Neuronal stem cell (in vitro differentiated cells): ENCODE data around the gene PPY.

ENCODE experiments used
- DNase-seq: peaks from one replicate; pipeline ENCODE4 v3.0.0-alpha.2; 2013; ENCODE audit warnings: low spot score
- H2AFZ ChIP-seq: one replicate; pipeline ENCODE4 v1.6.1; 2013; ENCODE audit warnings: mild to moderate bottlenecking, low read length, inconsistent platforms
- H2AK5ac ChIP-seq: 2 replicates; pipeline ENCODE4 v1.6.1; 2013; ENCODE audit warnings: low read depth, mild to moderate bottlenecking, inconsistent platforms, low read length, moderate library complexity, mixed read lengths
- H2BK120ac ChIP-seq: 2 replicates; pipeline ENCODE4 v1.6.1; 2013; ENCODE audit warnings: low read depth, mild to moderate bottlenecking, inconsistent platforms, low read length, moderate library complexity, mixed read lengths
- H2BK12ac ChIP-seq: one replicate; pipeline ENCODE4 v1.6.1; 2013; ENCODE audit warnings: low read length, inconsistent platforms
- H2BK15ac ChIP-seq: 2 replicates; pipeline ENCODE4 v1.6.1; 2013; ENCODE audit warnings: mild to moderate bottlenecking, low read length, inconsistent platforms, mixed read lengths
- H2BK5ac ChIP-seq: one replicate; pipeline ENCODE4 v1.6.1; 2013; ENCODE audit warnings: inconsistent platforms, mild to moderate bottlenecking, low read length, moderate library complexity
- H3K14ac ChIP-seq: one replicate; pipeline ENCODE4 v1.6.1; 2013; ENCODE audit warnings: low read length, inconsistent platforms
- H3K18ac ChIP-seq: 2 replicates; pipeline ENCODE4 v1.6.1; 2013; ENCODE audit warnings: low read length, inconsistent platforms
- H3K23ac ChIP-seq: 2 replicates; pipeline ENCODE4 v1.6.1; 2013; ENCODE audit warnings: low read depth, mild to moderate bottlenecking, mixed read lengths, low read length, inconsistent platforms; ENCODE audit not compliant: poor library complexity
- H3K27ac ChIP-seq: replicated peaks from 3 replicates; pipeline ENCODE4 v1.5.1; 2013; ENCODE audit warnings: low read length, inconsistent platforms
- H3K27me3 ChIP-seq, 3 experiments: 2 replicates each; pipeline ENCODE4 v1.6.1; 2013; ENCODE audit warnings: low read length in 3 of 3, mild to moderate bottlenecking in 2 of 3, inconsistent platforms in 1 of 3, low read depth in 1 of 3, mixed read lengths in 1 of 3, moderate library complexity in 1 of 3; ENCODE audit not compliant: control insufficient read depth in 3 of 3, insufficient read depth in 3 of 3
- H3K36me3 ChIP-seq, 2 donors: replicated peaks in 1 of 2; 2 replicates each; pipeline ENCODE4 v1.6.1; 2013; ENCODE audit warnings: low read length in 2 of 2; ENCODE audit not compliant: control insufficient read depth in 2 of 2, insufficient read depth in 2 of 2
- H3K4ac ChIP-seq: 2 replicates; pipeline ENCODE4 v1.6.1; 2013; ENCODE audit warnings: inconsistent platforms, mild to moderate bottlenecking, low read length, moderate library complexity
- H3K4me1 ChIP-seq, 2 donors: 1 replicate in 1 of 2; 2 replicates in 1 of 2; pipeline ENCODE4 v1.6.1; 2013; ENCODE audit warnings: low read length in 2 of 2, low read depth in 1 of 2; ENCODE audit not compliant: control insufficient read depth in 2 of 2, insufficient read depth in 1 of 2
- H3K4me2 ChIP-seq: one replicate; pipeline ENCODE4 v1.6.1; 2013; ENCODE audit warnings: mild to moderate bottlenecking, low read length, inconsistent platforms; ENCODE audit not compliant: insufficient read depth, poor library complexity, severe bottlenecking
- H3K4me3 ChIP-seq, 2 donors: 2 replicates each; pipeline ENCODE4 v1.5.1; 2013; ENCODE audit warnings: low read length in 2 of 2, mild to moderate bottlenecking in 2 of 2, inconsistent platforms in 1 of 2, moderate library complexity in 1 of 2
- H3K79me1 ChIP-seq: one replicate; pipeline ENCODE4 v1.6.1; 2013; ENCODE audit warnings: low read depth, mild to moderate bottlenecking, inconsistent platforms, low read length, moderate library complexity
- H3K9ac ChIP-seq: one replicate; pipeline ENCODE4 v1.6.1; 2013; ENCODE audit warnings: mild to moderate bottlenecking, low read depth, low read length, inconsistent platforms; ENCODE audit not compliant: poor library complexity
- H3K9me3 ChIP-seq, 2 donors: replicated peaks in 1 of 2; 2 replicates each; pipeline versions ENCODE3 to v1.6.1; 2013; ENCODE audit warnings: low read length in 2 of 2, mild to moderate bottlenecking in 2 of 2, inconsistent platforms in 1 of 2, low read depth in 1 of 2, mixed read lengths in 1 of 2, moderate library complexity in 1 of 2; ENCODE audit not compliant: control insufficient read depth in 2 of 2, insufficient read depth in 1 of 2
- H4K8ac ChIP-seq: one replicate; pipeline ENCODE4 v1.6.1; 2013; ENCODE audit warnings: low read depth, mild to moderate bottlenecking, inconsistent platforms, low read length, moderate library complexity
- H4K91ac ChIP-seq: one replicate; pipeline ENCODE4 v1.6.1; 2013; ENCODE audit warnings: low read length, low read depth, mild to moderate bottlenecking, inconsistent platforms; ENCODE audit not compliant: poor library complexity
- WGBS, 2 donors: extraction: QIAGEN DNeasy Blood & Tissue Kit; methylation state at CpG; one replicate each; pipeline ENCODE4 v1.1.7; 2013; ENCODE audit warnings: missing lambda C conversion rate in 2 of 2, mixed read lengths in 1 of 2; ENCODE audit not compliant: insufficient read length in 2 of 2, insufficient replicate concordance in 1 of 2; ENCODE audit errors: extremely low coverage in 2 of 2; 5-methylcytosine and 5-hydroxymethylcytosine counted together

The PPY gene

GRCh38 chr17:43905400-43905984 lies 36.8 kb downstream of the PPY start:
- Histone ChIP-seq H2AFZ (peak overlapping the region; percentile 99), H3K9me3 (no peaks in the 10 kb centered on the region), H2BK12ac (peak overlapping the region; percentile 42), H2BK5ac (no peak overlapping the region), H4K91ac (no peak overlapping the region), H3K27ac (peak overlapping the region; percentile 52), H3K18ac (peak overlapping the region; percentile 84), H3K36me3 (no peaks in the 10 kb centered on the region), H3K9ac (peak overlapping the region; percentile 61), H2BK15ac (peak overlapping the region; percentile 76), H4K8ac (no peak overlapping the region), H2AK5ac (peak overlapping the region; percentile 7), H3K23ac (no peak overlapping the region), H3K4me1 (peaks cover 23 to 31% of the 10 kb centered on the region in 2 donors), H3K27me3 (peaks cover 0 to 53% (median 0%) of the 10 kb centered on the region in 3 experiments), H2BK120ac (peak overlapping the region; percentile 52), H3K4me2 (peak overlapping the region; percentile 99), H3K4me3 (peak overlapping the region in 1 of 2 donors; percentile 75), H3K14ac (no peak overlapping the region), H3K79me1 (no peaks in the 10 kb centered on the region), H3K4ac (no peak overlapping the region)
- DNase-seq = peak; percentile 44
- no CpG with 5 or more reads among the region's 3 CpGs for WGBS, 2 donors

- no peak for DNase-seq
- no peak overlapping the region for H3K4me3 ChIP-seq
These were observed 40.3 kb downstream of the PPY start for GRCh38 chr17:43901861-43902589.

GRCh38 chr17:43900858-43901754 lies 41.2 kb downstream of the PPY start:
- Histone ChIP-seq H3K27ac (peak overlapping the region; percentile 11), H3K4me3 (peak overlapping the region; percentile 11 to 51), H2BK120ac (peak overlapping the region; percentile 74), H3K4ac (no peak overlapping the region), H3K18ac (peak overlapping the region; percentile 92), H2BK5ac (peak overlapping the region; percentile 9), H2BK12ac (peak overlapping the region; percentile 84), H3K36me3 (peaks cover 0 to 13% of the 10 kb centered on the region in 2 donors), H4K8ac (no peak overlapping the region), H3K23ac (peak overlapping the region; percentile 18), H3K9ac (no peak overlapping the region), H2AFZ (peak overlapping the region; percentile 94), H3K14ac (peak overlapping the region; percentile 79), H4K91ac (no peak overlapping the region), H3K4me1 (peaks cover 23 to 39% of the 10 kb centered on the region in 2 donors), H2AK5ac (peak overlapping the region; percentile 86), H2BK15ac (peak overlapping the region; percentile 93), H3K9me3 (no peaks in the 10 kb centered on the region), H3K27me3 (peaks cover 0 to 37% (median 0%) of the 10 kb centered on the region in 3 experiments), H3K4me2 (peak overlapping the region; percentile 71), H3K79me1 (peaks cover 3% of the 10 kb centered on the region)
- WGBS, 2 donors = no CpG with 5 or more reads among the region's 13 CpGs
- no peak for DNase-seq

More at GRCh38 chr17:43901861-43902589, 40.3 kb downstream of the PPY start:
- Histone ChIP-seq H3K18ac (peak overlapping the region; percentile 63), H4K91ac (no peak overlapping the region), H2AK5ac (peak overlapping the region; percentile 86), H2BK12ac (no peak overlapping the region), H2AFZ (peak overlapping the region; percentile 17), H3K4me2 (no peak overlapping the region), H3K9me3 (no peaks in the 10 kb centered on the region), H4K8ac (no peak overlapping the region), H3K79me1 (peaks cover 1% of the 10 kb centered on the region), H2BK15ac (peak overlapping the region; percentile 93), H3K27me3 (peaks cover 0 to 37% (median 0%) of the 10 kb centered on the region in 3 experiments), H2BK5ac (no peak overlapping the region), H3K4me1 (peaks cover 26 to 39% of the 10 kb centered on the region in 2 donors), H2BK120ac (no peak overlapping the region), H3K4ac (no peak overlapping the region), H3K36me3 (peaks cover 0 to 8% of the 10 kb centered on the region in 2 donors), H3K27ac (peak overlapping the region; percentile 63), H3K9ac (peak overlapping the region; percentile 38), H3K14ac (no peak overlapping the region), H3K23ac (no peak overlapping the region)
- no CpG with 5 or more reads among the region's 7 CpGs for WGBS, 2 donors
